SU-DHL-6 (cell line): ENCODE measurements around the gene PON3.

Experiments
- H2AFZ ChIP-seq: fragments of 200-600 bp; sonication (generic); 2 replicates; pipeline ENCODE4 v1.6.1; 2014; ENCODE audit warnings: low read depth, mild to moderate bottlenecking, moderate library complexity, mixed read lengths, antibody characterized with exemption, low read length; ENCODE audit not compliant: severe bottlenecking
- H3F3A ChIP-seq: fragments of 200-600 bp; shearing (Covaris generic); 2 replicates; pipeline ENCODE4 v1.6.0; 2016; ENCODE audit warnings: antibody characterized with exemption, mild to moderate bottlenecking; ENCODE audit not compliant: insufficient read depth
- H3K27ac ChIP-seq: fragments of 200-600 bp; sonication (generic); 2 replicates; pipeline ENCODE4 v1.5.1; 2016; ENCODE audit warnings: low read depth, mild to moderate bottlenecking, low read length, moderate library complexity, mixed read lengths
- H3K27me3 ChIP-seq: fragments of 200-600 bp; sonication (generic), shearing (Covaris generic); 2 replicates; pipeline ENCODE4 v1.6.0; 2014; ENCODE audit warnings: mild to moderate bottlenecking, low read length
- H3K36me3 ChIP-seq: fragments of 200-600 bp; sonication (generic); 2 replicates; pipeline ENCODE4 v1.6.1; 2014; ENCODE audit warnings: mild to moderate bottlenecking, low read length, mixed read lengths
- H3K4me2 ChIP-seq: fragments of 300-600, 200-600 bp; shearing (Covaris generic), sonication (generic); 2 replicates; pipeline ENCODE4 v1.6.0; 2014; ENCODE audit warnings: low read length, low read depth, mild to moderate bottlenecking; ENCODE audit not compliant: poor library complexity, severe bottlenecking
- H3K4me3 ChIP-seq: fragments of 200-600 bp; sonication (generic); 2 replicates; pipeline ENCODE4 v1.5.1; 2014; ENCODE audit warnings: antibody characterized with exemption, low read length, mild to moderate bottlenecking, mixed read lengths; ENCODE audit not compliant: insufficient read depth, poor library complexity, severe bottlenecking
- H3K79me2 ChIP-seq: fragments of 200-600 bp; sonication (generic); 2 replicates; pipeline ENCODE4 v1.6.1; 2014; ENCODE audit warnings: mild to moderate bottlenecking, low read length, moderate library complexity; ENCODE audit not compliant: insufficient read depth
- H3K9ac ChIP-seq: fragments of 200-600 bp; sonication (generic); 2 replicates; pipeline ENCODE4 v1.7.0; 2014; ENCODE audit warnings: mild to moderate bottlenecking, low read length
- H3K9me2 ChIP-seq: fragments of 200-600 bp; sonication (generic); replicated peaks from 2 replicates; pipeline ENCODE4 v1.6.1; 2014; ENCODE audit warnings: low read length; ENCODE audit not compliant: insufficient read depth
- H3K9me3 ChIP-seq: fragments of 200-600 bp; sonication (generic); 2 replicates; pipeline ENCODE4 v1.6.1; 2014; ENCODE audit warnings: low read length, mixed read lengths; ENCODE audit not compliant: insufficient read depth
- H4K20me1 ChIP-seq: fragments of 200-600 bp; sonication (generic); 2 replicates; pipeline ENCODE4 v1.6.1; 2014; ENCODE audit warnings: low read depth, mild to moderate bottlenecking, antibody characterized with exemption, low read length, moderate library complexity, mixed read lengths
- EZH2phosphoT487 ChIP-seq: fragments of 200-600 bp; sonication (generic), shearing (Covaris generic); conservative IDR thresholded peaks from 2 replicates; pipeline ENCODE4 v1.6.1; 2018; ENCODE audit warnings: mild to moderate bottlenecking, antibody characterized with exemption, low read length, moderate library complexity, mixed read lengths
- TF ChIP-seq, protein P1 (sequence below): fragments of 200-600 bp; sonication (generic); IDR thresholded peaks from one replicate; pipeline ENCODE4 v1.5.1; 2017; ENCODE audit warnings: antibody characterized with exemption, mild to moderate bottlenecking, low read length, moderate library complexity; ENCODE audit not compliant: insufficient read depth, poor library complexity, severe bottlenecking

Gene PON3

DNA sequence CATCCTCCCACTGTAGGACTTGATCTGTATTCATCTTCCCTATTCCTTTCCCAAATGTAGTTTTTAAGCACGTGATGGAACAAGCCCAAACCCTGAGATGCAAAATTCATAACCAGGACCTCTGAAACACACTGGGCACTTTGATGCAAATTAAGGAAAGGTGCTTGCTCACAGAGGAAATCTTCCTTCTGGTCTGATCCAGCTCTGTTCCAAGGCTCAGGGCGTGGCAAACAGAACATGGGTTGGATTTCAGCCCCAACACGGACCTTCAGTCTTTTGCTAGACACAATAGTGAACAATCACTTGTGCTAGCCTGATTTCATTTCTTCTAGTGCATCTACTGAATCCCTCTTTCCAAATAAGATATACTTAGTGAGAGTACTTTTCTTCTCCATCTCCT is 27.9 kb downstream of the PON3 start:
- Histone ChIP-seq H3F3A (no peaks in the 10 kb centered on the region), H3K4me2 (no peak overlapping the region), H3K79me2 (no peaks in the 10 kb centered on the region), H3K36me3 (no peaks in the 10 kb centered on the region), H3K4me3 (no peak overlapping the region), H3K9me2 (no peaks in the 10 kb centered on the region), H3K27me3 (no peaks in the 10 kb centered on the region), H3K27ac (no peak overlapping the region), H4K20me1 (no peaks in the 10 kb centered on the region), H2AFZ (no peak overlapping the region), H3K9ac (no peak overlapping the region), H3K9me3 (no peaks in the 10 kb centered on the region)
- TF ChIP-seq, protein P1, sequence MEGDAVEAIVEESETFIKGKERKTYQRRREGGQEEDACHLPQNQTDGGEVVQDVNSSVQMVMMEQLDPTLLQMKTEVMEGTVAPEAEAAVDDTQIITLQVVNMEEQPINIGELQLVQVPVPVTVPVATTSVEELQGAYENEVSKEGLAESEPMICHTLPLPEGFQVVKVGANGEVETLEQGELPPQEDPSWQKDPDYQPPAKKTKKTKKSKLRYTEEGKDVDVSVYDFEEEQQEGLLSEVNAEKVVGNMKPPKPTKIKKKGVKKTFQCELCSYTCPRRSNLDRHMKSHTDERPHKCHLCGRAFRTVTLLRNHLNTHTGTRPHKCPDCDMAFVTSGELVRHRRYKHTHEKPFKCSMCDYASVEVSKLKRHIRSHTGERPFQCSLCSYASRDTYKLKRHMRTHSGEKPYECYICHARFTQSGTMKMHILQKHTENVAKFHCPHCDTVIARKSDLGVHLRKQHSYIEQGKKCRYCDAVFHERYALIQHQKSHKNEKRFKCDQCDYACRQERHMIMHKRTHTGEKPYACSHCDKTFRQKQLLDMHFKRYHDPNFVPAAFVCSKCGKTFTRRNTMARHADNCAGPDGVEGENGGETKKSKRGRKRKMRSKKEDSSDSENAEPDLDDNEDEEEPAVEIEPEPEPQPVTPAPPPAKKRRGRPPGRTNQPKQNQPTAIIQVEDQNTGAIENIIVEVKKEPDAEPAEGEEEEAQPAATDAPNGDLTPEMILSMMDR, result no peak
- no peak for TF ChIP-seq EZH2phosphoT487

DNA sequence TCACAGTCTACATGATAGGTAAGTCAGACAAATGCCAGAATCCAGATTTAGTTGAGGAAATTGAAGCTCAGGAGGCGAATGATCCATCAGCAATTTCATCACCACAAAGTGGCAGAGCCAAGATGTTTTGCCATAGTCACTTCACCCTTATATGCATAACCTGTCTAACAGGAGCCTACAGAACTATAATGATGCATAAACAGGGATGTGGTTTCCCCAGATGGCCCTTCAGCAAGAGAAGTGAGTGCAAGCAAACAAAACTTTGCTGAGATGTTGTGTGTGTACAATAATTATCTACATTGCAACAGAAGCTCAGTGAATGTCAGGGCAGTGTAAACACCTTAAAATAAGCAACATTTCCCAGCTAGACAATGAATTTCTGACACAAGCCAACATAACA is 28.6 kb downstream of the PON3 start:
- H3K36me3 ChIP-seq, result no peaks in the 10 kb centered on the region
- no peak for TF ChIP-seq EZH2phosphoT487
- TF ChIP-seq, protein P1, result no peak
- no peak overlapping the region for H3K4me3 ChIP-seq
- no peak overlapping the region for H3K9ac ChIP-seq
- H3K4me2 ChIP-seq, result no peak overlapping the region
- no peaks in the 10 kb centered on the region for H3K79me2 ChIP-seq
- no peaks in the 10 kb centered on the region for H3F3A ChIP-seq
- no peaks in the 10 kb centered on the region for H3K9me3 ChIP-seq
- H3K9me2 ChIP-seq, result no peaks in the 10 kb centered on the region
- H3K27me3 ChIP-seq, result no peaks in the 10 kb centered on the region
- no peak overlapping the region for H2AFZ ChIP-seq
- no peaks in the 10 kb centered on the region for H4K20me1 ChIP-seq
- H3K27ac ChIP-seq, result no peak overlapping the region

DNA sequence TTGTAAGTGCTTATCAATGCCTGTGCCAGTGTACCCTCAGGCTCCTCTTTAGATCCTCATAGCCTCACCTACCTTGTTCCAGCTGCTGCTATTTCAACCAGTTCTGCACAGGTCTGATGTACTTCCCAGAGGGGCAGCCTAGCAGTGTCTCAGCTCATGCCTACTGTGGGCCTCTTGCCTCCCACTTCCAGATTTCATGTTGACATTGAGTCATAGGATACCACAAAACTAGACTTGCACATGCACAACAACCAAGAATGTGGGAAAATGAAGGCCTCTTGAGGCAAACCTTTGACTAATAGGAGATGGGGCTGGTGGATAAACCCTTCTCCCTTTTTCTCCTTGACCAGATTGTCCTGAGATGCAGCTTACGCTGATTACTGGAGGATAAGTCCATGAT is 31.0 kb downstream of the PON3 start:
- H3K9me3 ChIP-seq, result no peaks in the 10 kb centered on the region
- no peak overlapping the region for H3K9ac ChIP-seq
- H3K27me3 ChIP-seq, result no peaks in the 10 kb centered on the region
- no peak overlapping the region for H3K4me3 ChIP-seq
- H4K20me1 ChIP-seq, result no peaks in the 10 kb centered on the region
- no peak overlapping the region for H3K27ac ChIP-seq
- no peaks in the 10 kb centered on the region for H3F3A ChIP-seq
- no peak for TF ChIP-seq EZH2phosphoT487
- TF ChIP-seq, protein P1, result no peak
- H3K79me2 ChIP-seq, result no peaks in the 10 kb centered on the region
- H2AFZ ChIP-seq, result no peak overlapping the region
- no peak overlapping the region for H3K4me2 ChIP-seq
- no peaks in the 10 kb centered on the region for H3K36me3 ChIP-seq
- H3K9me2 ChIP-seq, result no peaks in the 10 kb centered on the region

DNA sequence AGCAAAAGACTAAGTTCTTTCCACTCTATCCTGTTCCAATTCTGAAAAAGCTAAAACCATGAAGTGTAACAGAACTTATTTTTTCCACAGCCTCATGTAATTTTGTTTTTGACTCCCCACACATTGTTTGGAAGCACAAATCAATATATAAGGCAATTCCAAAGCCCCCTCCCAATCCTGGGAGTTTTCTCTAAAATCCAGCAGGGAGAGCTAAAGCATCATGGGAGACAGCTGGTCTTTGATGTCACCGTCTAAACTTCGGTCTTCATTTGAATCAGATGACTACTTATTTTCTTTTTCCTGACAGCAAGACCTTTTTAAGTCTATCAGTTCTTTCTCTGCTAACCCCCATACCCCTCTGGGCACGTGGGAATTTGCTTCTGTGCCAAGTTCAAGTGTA is 38.6 kb downstream of the PON3 start:
- Histone ChIP-seq H2AFZ (no peak overlapping the region), H3K27ac (no peak overlapping the region), H3K27me3 (no peaks in the 10 kb centered on the region), H3K36me3 (no peaks in the 10 kb centered on the region), H3K4me3 (no peak overlapping the region), H3K4me2 (no peak overlapping the region), H3K9me3 (no peaks in the 10 kb centered on the region), H3K9me2 (no peaks in the 10 kb centered on the region), H3F3A (no peaks in the 10 kb centered on the region), H3K79me2 (no peaks in the 10 kb centered on the region), H3K9ac (no peak overlapping the region), H4K20me1 (no peaks in the 10 kb centered on the region)
- TF ChIP-seq, protein P1, result no peak
- no peak for TF ChIP-seq EZH2phosphoT487
